A549 (cell line): ENCODE results near the gene RILPL2. TPM values are rescaled to one million over a fixed set of nuclear protein-coding genes. Genes with fewer than 3 reads are reported as not detected.

ENCODE experiments used
- ATAC-seq, 2 experiments: fragments of 200-7000 bp in 1 of 2; fragments of >200 bp in 1 of 2; cut with Nextera tagmentation in 1 of 2; cut with Tn5 transposase in 1 of 2; 3 replicates each; pipeline versions ENCODE4 v1.8.0 to v1.9.1; 2018 to 2020; ENCODE audit warnings: mild to moderate bottlenecking in 1 of 2, moderate library complexity in 1 of 2
- CTCF ChIA-PET: fragments of 300-600 bp; sonication (Branson Sonifier 250); formaldehyde crosslinking; extraction: SDS; loops from one replicate; lab custom pipeline; 2021; ENCODE audit warnings: antibody characterized with exemption, inconsistent platforms; lab: Yijun Ruan, JAX
- POLR2A ChIA-PET: fragments of 350-600 bp; formaldehyde crosslinking; extraction: SDS; loops from one replicate; lab custom pipeline; 2021; ENCODE audit warnings: antibody characterized with exemption, inconsistent platforms; lab: Yijun Ruan, JAX
- DNase-seq, 2 experiments: peaks; one replicate each; pipeline versions ENCODE4 v3.0.0 to v3.0.0-alpha.2; 2011 to 2016; ENCODE audit warnings: low read depth in 1 of 2, low spot score in 1 of 2
- FAIRE-seq: peaks from 2 replicates; lab custom pipeline; 2011; peaks lifted over from hg19 to GRCh38; lab: Jason Lieb, UNC
- H3K27ac ChIP-seq, 2 experiments: fragments of >200 bp; sonication (Bioruptor Twin); formaldehyde crosslinking; 3 replicates each; pipeline ENCODE4 v1.5.1; 2016 to 2017
- H3K4me1 ChIP-seq: fragments of >200 bp; sonication (Bioruptor Twin); formaldehyde crosslinking; 3 replicates; pipeline ENCODE4 v1.6.1; 2016
- H3K4me2 ChIP-seq: fragments of >200 bp; sonication (Bioruptor Twin); formaldehyde crosslinking; 3 replicates; pipeline ENCODE4 v1.6.1; 2016
- H3K4me3 ChIP-seq: fragments of >200 bp; sonication (Bioruptor Twin); formaldehyde crosslinking; 3 replicates; pipeline ENCODE4 v1.5.1; 2016
- H3K9me3 ChIP-seq: fragments of >200 bp; sonication (Bioruptor Twin); formaldehyde crosslinking; 3 replicates; pipeline ENCODE4 v1.6.1; 2016
- BHLHE40 ChIP-seq: IDR thresholded peaks from 2 replicates; pipeline ENCODE4 v1.6.1; 2012; ENCODE audit warnings: low read depth, low read length, inconsistent platforms
- CBX2 ChIP-seq: fragments of 200-600 bp; sonication (generic); IDR thresholded peaks from 2 replicates; pipeline ENCODE4 v1.6.1; 2016; ENCODE audit warnings: low read depth, mild to moderate bottlenecking, borderline replicate concordance
- CBX8 ChIP-seq: fragments of 200-600 bp; sonication (generic); IDR thresholded peaks from 2 replicates; pipeline ENCODE4 v1.6.1; 2016
- CEBPB ChIP-seq, 2 experiments: fragments of >200 bp in 1 of 2; sonication (Bioruptor Twin) in 1 of 2; formaldehyde crosslinking in 1 of 2; IDR thresholded peaks; 2 replicates each; pipeline ENCODE4 v1.6.1; 2012 to 2016
- E2F6 ChIP-seq: IDR thresholded peaks from 2 replicates; pipeline ENCODE4 v1.6.1; 2012; ENCODE audit warnings: low read depth, borderline replicate concordance
- EHMT2 ChIP-seq: fragments of 200-600 bp; sonication (generic); IDR thresholded peaks from 2 replicates; pipeline ENCODE4 v1.6.1; 2016; ENCODE audit warnings: antibody characterized with exemption, low read depth, mild to moderate bottlenecking, moderate library complexity
- FOSB ChIP-seq: fragments of 250-450 bp; sonication (Bioruptor Pico); IDR thresholded peaks from 2 replicates; pipeline ENCODE4 v1.5.0; 2020; ENCODE audit warnings: mild to moderate bottlenecking, moderate library complexity
- FOSL2 ChIP-seq, 2 experiments: fragments of 450-650 bp in 1 of 2; fragments of >200 bp in 1 of 2; sonication (Bioruptor Twin) in 1 of 2; formaldehyde crosslinking; IDR thresholded peaks; 2 replicates each; pipeline versions ENCODE4 v1.5.0 to v1.6.1; 2016 to 2020; ENCODE audit warnings: mild to moderate bottlenecking in 1 of 2, moderate library complexity in 1 of 2
- FOXS1 ChIP-seq: fragments of 250-450 bp; sonication (Bioruptor Pico); IDR thresholded peaks from 2 replicates; pipeline ENCODE4 v1.5.0; 2020; ENCODE audit warnings: mild to moderate bottlenecking, moderate library complexity
- GATA3 ChIP-seq: IDR thresholded peaks from 2 replicates; pipeline ENCODE4 v1.6.1; 2012; ENCODE audit warnings: borderline replicate concordance
- HES2 ChIP-seq: fragments of >200 bp; sonication (Bioruptor Twin); formaldehyde crosslinking; IDR thresholded peaks from 2 replicates; pipeline ENCODE4 v1.6.1; 2016
- JUN ChIP-seq, 2 experiments: fragments of >200 bp; sonication (Bioruptor Twin); formaldehyde crosslinking; IDR thresholded peaks; 2 replicates in 1 of 2; 3 replicates in 1 of 2; pipeline ENCODE4 v1.6.1; 2016 to 2017
- JUNB ChIP-seq: fragments of >200 bp; sonication (Bioruptor Twin); formaldehyde crosslinking; IDR thresholded peaks from 2 replicates; pipeline ENCODE4 v1.6.1; 2016
- MAX ChIP-seq: IDR thresholded peaks from 2 replicates; pipeline ENCODE4 v1.6.1; 2012
- MAZ ChIP-seq: fragments of 150-350 bp; IDR thresholded peaks from 2 replicates; pipeline ENCODE4 v1.6.1; 2014; ENCODE audit warnings: antibody characterized with exemption, low read depth, low read length, borderline replicate concordance
- NFE2L2 ChIP-seq: fragments of 150-350 bp; conservative IDR thresholded peaks from 2 replicates; pipeline ENCODE4 v1.6.1; 2014; ENCODE audit warnings: low read length
- NPAS2 ChIP-seq: fragments of 250-450 bp; sonication (Bioruptor Pico); IDR thresholded peaks from 2 replicates; pipeline ENCODE4 v1.8.0; 2022; ENCODE audit warnings: mild to moderate bottlenecking, moderate library complexity, borderline replicate concordance
- RCOR1 ChIP-seq: fragments of 150-350 bp; IDR thresholded peaks from 2 replicates; pipeline ENCODE4 v1.6.1; 2014; ENCODE audit warnings: antibody characterized with exemption, low read length, low read depth
- ZC3H11A ChIP-seq: fragments of 450-650 bp; IDR thresholded peaks from 2 replicates; pipeline ENCODE4 v1.6.1; 2014; ENCODE audit warnings: antibody characterized with exemption, mild to moderate bottlenecking
- ZSCAN20 ChIP-seq: fragments of 250-450 bp; sonication (Bioruptor Pico); IDR thresholded peaks from 2 replicates; pipeline ENCODE4 v1.8.0; 2022; ENCODE audit warnings: mild to moderate bottlenecking, moderate library complexity
- WGBS: methylation state at CpG from one replicate; pipeline ENCODE4 v1.1.6; 2017; ENCODE audit errors: missing lambda C conversion rate; 5-methylcytosine and 5-hydroxymethylcytosine counted together
- polyA plus RNA-seq, 4 experiments: library from polyadenylated mRNA; depleted of rRNA in 3 of 4; stranded (reverse); fragments of >200 nt; fragmentation: RNase III in 1 of 4; extraction: RNeasy Plus Mini Kit Qiagen cat#74134 plus additional on column Dnase treatment in 1 of 4; gene quantifications; 2 replicates in 3 of 4; 3 replicates in 1 of 4; pipeline ENCODE4 v1.2.3, GENCODE V29; 2011 to 2017
- TF ChIP-seq, protein P1 (sequence below): fragments of 250-450 bp; sonication (Bioruptor Pico); IDR thresholded peaks from 2 replicates; pipeline ENCODE4 v1.5.0; 2020; ENCODE audit warnings: low read depth, mild to moderate bottlenecking, moderate library complexity
- TF ChIP-seq, protein P2 (sequence below): fragments of 450-650 bp; IDR thresholded peaks from 2 replicates; pipeline ENCODE4 v1.6.1; 2014; ENCODE audit warnings: antibody characterized with exemption

The RILPL2 gene
- polyA plus RNA-seq, 2 of the 4 experiments (the other 2 are of a cell fraction) = 2.4 to 2.9 TPM

DNA sequence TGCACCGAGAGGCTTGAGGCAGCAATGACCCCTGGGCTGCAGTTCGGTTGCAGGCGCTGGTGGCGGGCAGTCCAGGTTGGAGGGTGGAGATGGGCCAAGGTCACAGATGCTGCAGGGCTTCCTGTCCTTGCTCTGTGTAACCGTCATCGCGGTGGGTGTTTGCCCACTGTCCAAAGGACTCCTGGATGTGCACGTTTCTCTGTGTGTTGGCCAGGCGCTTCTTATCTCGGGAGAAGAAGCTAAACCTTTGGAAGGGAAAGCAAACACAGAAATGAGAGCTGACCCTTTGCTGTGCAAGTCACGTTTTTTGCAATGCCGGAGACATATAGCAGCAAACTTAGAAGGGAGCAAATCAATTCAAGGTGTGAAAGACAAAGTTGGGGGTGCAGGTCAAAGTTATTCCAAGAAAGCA, 36.0 kb upstream of the RILPL2 start:
- ChIA-PET POLR2A (no interaction called here), CTCF (interaction anchor here (1.0 kb wide), 2 partner anchors 12 to 15 kb away, joined by 3 to 4 read pairs; partner anchors contain the start of gene SNRNP35)
- H3K27ac ChIP-seq = no peak overlapping the region; a peak in 1 of 6 replicates
- ATAC-seq = no peak
- H3K4me2 ChIP-seq = no peak overlapping the region
- H3K4me3 ChIP-seq = no peak overlapping the region
- WGBS = 88% methylated on average over 12 of the region's 12 CpGs
- H3K4me1 ChIP-seq = peaks cover 18% of the 10 kb centered on the region
- DNase-seq = no peak
- TF ChIP-seq NPAS2 (CRISPR knock-in tag) (no peak), JUN (IDR thresholded peaks at IDR 0.05) (no peak), ZC3H11A (no peak), ZSCAN20 (CRISPR knock-in tag) (no peak), FOSL2 (IDR thresholded peaks at IDR 0.05) (no peak), FOSL2 (CRISPR knock-in tag; IDR thresholded peaks at IDR 0.05) (no peak), E2F6 (no peak), EHMT2 (no peak), CBX2 (no peak), MAX (no peak), CBX8 (no peak), NFE2L2 (no peak), BHLHE40 (no peak)
- no peaks in the 10 kb centered on the region for H3K9me3 ChIP-seq
- no peak for FAIRE-seq

- H3K4me2 ChIP-seq = peak overlapping the region; percentile 45; the same call in 2 of the 3 replicates
- H3K4me1 ChIP-seq = peaks cover 18% of the 10 kb centered on the region
- FAIRE-seq = no peak
- CTCF ChIA-PET = no interaction called here
- TF ChIP-seq CEBPB (IDR thresholded peaks at IDR 0.05) = peak; percentile 81 to 86
- TF ChIP-seq FOSB (CRISPR knock-in tag) = no peak
- TF ChIP-seq GATA3 = no peak
- TF ChIP-seq, protein P1, sequence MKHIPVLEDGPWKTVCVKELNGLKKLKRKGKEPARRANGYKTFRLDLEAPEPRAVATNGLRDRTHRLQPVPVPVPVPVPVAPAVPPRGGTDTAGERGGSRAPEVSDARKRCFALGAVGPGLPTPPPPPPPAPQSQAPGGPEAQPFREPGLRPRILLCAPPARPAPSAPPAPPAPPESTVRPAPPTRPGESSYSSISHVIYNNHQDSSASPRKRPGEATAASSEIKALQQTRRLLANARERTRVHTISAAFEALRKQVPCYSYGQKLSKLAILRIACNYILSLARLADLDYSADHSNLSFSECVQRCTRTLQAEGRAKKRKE (CRISPR knock-in tag) = no peak
- TF ChIP-seq FOXS1 (CRISPR knock-in tag) = no peak
- TF ChIP-seq HES2 = 0 out of 2 replicates have a peak, but pooled peaks have one; percentile 41
- TF ChIP-seq, protein P2, sequence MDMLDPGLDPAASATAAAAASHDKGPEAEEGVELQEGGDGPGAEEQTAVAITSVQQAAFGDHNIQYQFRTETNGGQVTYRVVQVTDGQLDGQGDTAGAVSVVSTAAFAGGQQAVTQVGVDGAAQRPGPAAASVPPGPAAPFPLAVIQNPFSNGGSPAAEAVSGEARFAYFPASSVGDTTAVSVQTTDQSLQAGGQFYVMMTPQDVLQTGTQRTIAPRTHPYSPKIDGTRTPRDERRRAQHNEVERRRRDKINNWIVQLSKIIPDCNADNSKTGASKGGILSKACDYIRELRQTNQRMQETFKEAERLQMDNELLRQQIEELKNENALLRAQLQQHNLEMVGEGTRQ = no peak
- TF ChIP-seq RCOR1 = no peak
- TF ChIP-seq MAZ = no peak
- 0 out of 2 replicates have a peak, but pooled peaks have one; percentile 16 for TF ChIP-seq JUNB
- TF ChIP-seq BHLHE40 = no peak
- TF ChIP-seq, all 56 proteins: peak for 3
- no peak overlapping the region for H3K4me3 ChIP-seq
- H3K9me3 ChIP-seq = no peaks in the 10 kb centered on the region
- DNase-seq (peak; percentile 28 to 52), ATAC-seq (peak; percentile 79 to 88)
- POLR2A ChIA-PET = no interaction called here
- H3K27ac ChIP-seq = peak overlapping the region; percentile 3 to 48; a peak in 3 of 6 replicates
- 66% methylated on average over 8 of the region's 8 CpGs for WGBS
Measured at GRCh38 chr12:123471374-123472068, 35.0 kb upstream of the RILPL2 start.
